ENCODE data around the gene PPM1L.

The PPM1L gene

DNA sequence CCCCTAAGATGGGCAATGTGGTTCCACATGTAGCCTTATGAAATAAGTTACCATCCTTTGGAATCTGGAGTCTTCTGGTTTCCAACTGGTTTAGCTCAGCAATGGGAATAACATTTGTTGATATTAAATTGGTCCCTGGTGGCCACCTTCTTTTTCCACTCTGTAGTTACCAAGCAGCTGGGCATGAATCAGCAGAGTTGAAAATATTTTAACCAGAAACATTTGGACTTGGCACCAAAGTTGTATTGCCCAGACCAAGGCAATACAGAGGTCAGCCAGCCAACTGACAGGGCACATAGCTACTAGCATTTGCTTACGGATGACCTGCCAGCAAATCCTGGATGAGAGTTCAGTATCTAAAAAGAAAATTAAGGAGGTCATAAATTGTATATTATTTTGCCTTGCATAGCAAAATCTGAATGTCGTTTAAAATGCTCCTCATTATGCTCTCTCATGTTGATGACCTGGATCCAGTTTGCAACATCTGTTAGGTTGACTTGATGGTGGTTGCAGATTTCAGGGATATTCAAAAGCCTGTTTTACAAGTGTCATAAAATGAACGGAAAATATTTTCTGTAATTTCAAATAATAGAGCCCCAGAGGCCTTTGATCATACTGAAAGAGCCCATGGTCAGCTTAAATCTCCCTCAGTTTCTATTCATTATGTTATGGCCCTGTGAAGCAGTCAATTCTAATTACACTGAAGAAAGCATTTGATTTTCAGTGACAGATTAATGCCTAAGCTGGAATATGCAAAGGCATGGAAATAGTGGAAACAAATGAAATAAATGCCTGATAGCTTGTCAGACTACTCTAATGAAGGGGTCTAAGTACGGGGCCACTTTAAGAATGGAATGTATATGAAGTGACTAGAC is 54.6 kb downstream of the PPM1L start:
- peak; percentile 67 for DNase-seq

DNA sequence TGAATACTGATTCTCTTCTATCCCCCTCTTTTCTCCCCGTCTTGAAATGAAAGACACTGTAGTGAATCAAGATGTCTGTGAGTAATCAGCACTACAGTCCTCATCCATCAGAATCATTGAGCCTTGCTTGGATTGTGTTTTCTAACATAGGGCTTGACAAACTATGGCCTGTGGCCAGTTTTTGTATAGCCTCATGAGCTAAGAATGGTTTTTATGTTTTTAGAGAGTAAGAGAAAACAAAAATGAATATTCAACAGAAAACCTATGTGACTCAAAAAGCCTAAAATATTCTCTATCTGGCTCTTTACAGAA is 55.2 kb downstream of the PPM1L start:
- DNase-seq, result no peak

DNA sequence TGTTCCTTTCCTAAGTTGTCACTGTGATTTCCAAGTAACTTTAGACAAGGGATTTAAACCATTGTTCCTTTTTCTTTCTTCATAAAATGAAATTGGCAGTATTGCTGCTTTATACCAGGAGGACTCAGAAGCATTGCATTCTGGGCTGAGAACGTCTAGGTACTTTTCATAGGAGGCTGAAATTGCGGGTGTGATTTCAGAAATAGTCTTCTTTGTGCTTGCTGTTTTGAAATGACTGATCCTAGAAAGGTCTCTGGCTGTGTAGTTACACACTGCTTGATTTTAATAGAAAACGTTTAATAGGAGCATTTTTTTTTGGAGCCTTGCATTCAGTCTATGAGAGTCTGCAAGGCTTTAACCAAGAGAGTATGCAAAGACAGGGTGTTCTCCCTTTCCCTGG is 56.3 kb downstream of the PPM1L start:
- DNase-seq, result no peak

DNA sequence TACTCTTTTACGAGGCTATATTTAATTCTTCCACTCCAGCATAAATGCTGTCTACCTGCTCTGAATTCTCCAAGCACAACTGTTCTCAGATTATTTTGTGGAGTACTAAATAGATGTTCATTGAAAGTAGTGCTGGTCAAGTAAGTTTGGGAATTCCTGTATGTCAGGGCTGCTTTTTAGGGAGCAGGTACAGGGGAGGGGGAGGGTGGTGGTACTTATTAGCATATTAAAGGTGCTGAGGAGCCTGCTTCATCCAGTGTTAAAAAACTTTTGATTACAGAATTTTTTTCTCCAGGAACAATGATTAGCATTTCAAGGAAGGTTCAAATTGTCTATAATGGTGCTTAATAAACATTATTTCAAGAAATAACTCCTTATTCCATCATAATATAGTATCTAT is 59.2 kb downstream of the PPM1L start:
- no peak for DNase-seq

DNA sequence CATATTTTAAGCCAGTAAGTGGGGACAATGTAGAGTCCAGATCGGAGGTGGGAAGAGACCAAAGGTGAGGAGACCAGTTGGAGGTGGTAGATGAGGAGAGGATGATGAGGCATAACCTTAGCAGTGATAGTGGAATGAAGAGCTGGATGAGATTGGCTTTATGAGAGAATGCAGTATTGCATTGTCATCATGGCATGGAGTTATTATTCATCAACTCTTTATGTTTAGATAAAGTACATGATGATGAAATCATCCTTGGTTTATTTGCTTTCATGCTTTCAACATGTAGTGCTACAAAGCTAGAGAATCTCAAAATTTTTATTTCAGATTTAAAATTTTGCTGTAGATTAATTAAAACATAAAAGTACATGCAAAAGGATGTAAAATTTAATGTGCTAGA is 64.0 kb downstream of the PPM1L start:
- DNase-seq, result no peak

DNA sequence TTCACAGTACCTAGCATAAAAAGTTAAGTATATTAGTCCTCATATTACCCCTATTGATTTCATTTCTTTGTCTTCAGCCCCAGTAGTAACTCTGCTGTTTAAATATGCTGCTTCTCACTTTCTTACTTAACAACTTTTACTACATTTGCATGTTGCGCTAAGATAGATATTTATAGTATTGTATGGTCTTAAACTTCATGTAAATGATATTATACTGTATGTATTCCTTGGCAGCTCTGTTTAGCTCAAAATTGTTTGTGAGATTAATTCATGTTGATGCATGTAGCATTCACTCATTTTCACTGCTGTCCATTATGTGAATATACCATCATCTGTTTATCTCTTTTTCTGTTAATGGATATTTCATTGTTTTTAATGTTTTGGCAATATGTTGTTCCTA is 64.4 kb downstream of the PPM1L start:
- DNase-seq, result no peak

DNA sequence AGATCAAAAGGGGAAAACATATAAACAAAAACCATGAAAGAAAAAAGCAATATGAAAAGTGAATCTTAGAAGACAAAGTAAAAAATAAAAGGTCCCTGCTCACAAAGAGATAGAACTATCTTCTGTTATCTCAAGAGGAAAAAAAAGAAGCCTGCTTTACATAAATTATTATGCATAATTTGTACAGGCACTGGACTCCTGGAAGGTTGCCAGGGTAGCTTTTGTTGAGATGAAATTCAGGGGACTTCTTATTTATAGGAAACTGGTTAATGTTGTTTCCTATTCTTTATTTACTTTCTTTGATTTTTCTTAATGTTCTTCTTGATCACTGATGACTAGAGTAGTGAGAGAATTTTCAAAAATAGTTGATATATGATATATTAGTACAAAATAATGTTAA is 66.9 kb downstream of the PPM1L start:
- no peak for DNase-seq

DNA sequence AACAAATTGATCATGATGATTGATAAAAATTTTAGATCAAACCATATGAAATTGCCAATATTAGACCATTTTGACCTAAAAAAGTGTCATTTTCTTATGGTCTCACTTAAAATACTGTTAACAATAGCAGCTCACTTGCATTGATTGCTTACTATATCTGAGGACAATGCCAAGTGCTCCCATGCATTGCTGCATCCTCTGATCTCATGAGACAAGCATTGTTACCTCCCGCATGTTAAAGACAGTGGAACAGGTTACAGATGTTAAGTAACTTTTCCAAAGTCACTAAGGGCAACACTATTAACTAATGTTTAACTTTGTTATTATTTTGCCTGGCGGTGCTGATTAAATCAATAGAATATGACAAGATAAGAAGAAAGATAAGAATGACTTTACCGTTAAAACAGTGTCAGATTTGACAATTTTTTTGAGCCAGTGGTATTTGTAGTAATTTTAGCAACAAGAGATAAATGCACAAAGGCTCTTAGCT is 69.3 kb downstream of the PPM1L start:
- no peak for DNase-seq

DNA sequence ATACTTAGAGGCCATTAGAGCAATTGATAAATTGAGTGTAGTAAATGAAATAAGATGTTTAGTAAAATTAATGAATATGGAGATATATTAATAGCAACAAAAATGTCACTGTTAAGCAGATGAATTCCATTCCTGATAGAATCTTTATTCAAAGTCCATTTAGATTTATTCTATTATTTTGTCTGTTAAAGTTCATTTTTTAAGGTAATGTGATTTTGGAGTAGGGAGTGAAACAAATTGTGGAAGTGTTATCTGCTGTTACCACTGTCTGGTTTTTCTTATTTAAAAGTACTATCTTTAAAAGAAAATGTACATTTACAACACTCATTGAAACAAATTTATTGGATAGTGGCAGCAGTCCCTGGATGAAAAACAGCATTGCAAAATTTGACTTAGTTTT is 70.4 kb downstream of the PPM1L start:
- no peak for DNase-seq

DNA sequence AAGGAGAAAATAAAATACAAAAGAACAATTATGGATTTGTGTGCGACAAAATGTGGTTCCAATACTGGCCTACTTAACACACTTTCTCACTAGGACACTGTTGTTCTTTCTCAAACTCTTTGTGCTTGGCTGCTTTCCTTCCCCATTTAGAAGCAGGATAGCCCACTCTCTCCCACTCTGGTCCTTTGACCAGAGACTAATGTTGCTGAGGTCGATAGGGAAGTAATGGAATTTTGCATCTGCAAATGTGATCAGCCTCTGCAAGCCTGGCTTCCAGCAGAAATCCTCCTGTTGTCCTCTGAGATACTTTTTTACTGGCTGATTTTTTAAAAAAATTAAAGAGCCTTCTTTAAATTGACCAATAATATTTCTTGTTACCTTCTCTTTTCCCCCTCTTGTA is 71.0 kb downstream of the PPM1L start:
- DNase-seq, result no peak

DNA sequence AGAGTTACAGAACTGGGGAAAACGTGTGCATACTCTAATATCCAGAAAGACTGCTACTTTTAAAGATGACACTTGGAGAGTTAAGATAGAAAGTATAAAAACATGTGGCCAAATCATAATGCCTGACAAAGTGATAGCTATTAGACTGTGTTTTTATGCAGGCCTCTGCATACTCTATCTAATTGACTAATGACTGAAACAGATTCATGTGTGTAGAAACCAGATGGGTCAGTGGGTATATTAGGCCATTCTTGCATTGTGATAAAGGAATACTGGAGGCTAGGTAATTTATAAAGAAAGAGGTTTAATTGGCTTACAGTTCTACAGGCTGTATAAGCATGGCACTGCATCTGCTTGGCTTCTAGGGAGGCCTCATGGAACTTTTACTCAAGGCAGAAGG is 71.5 kb downstream of the PPM1L start:
- DNase-seq, result no peak

DNA sequence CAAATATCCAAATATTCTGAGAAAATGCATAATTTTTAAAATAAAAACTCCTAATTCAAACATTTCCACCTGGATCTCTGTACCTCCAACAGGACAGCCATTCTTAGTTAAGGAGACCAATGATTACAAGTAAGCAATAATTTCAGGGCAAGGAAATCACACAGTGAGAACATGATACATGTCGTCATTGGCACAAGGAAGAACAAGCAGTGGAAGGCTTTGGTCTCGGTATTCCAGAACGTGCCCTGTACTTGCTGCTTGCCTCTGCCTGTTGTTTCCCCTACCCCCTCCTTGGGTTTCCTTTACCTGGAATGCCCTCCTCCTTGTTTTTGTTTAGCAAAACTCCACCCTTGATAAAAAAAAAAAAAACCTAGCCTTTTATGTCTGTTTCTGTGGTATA is 72.8 kb downstream of the PPM1L start:
- DNase-seq, result no peak

DNA sequence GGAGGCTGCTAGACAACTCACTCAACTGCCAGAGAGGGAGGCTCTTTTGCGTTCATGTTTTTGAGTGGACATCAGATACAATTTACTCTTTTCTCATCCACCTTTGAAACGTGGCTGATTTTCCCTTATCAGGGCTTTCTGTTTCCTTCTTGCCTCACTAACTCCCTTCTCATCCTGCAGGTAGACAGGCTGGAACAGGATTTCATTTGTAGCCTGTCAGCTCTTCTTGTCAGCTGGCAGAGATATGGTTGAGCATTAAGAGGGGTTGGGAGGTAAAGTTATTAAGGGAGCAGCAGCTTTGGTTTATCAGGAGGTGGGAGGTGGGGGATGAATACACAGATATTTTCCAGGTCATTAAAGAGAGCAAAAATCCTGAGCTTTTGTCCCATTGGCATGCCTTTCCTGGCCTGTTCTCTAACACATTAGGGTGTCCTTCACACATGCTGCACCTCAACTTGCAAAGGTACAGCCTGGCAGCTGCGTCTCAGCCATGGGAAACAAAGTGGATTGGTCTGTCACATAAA is 73.5 kb downstream of the PPM1L start:
- no peak for DNase-seq

DNA sequence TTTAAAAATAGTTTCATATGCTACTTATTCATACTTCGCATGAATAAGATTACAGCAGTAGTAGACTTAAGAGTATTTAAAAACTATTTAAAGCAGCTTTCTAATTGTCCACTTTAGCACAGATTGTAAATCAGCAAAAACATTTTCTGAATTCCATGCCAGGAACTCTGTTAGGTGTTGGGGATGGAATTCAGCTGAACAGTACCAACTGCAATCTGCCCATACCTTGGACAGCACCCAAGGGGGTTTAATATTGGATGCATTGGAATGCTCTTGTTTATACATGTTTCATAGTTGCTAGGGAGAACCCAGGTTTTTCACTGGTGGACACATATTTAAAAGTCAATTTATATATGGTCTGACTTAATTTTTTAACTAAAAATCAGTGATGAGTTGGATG is 74.8 kb downstream of the PPM1L start:
- DNase-seq, result no peak

DNA sequence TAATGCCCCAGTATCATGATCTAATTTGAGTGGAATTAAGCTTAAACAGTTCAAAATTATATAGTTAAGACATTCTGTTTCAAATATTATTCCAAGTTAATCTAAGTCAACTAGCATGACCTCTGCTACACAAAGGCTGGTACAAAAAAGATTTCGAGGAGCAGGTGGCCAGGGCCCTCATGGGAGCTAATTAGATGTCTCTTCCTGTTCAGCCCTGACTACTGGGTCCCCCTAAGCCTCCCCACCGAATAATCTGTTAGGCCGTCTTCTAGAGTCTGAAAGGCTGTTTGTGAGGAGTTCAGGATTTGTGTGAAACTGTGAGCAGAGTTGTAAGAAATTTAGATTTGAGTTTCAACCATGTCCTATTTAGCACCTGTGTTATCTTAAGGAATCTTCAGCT is 75.4 kb downstream of the PPM1L start:
- peak; percentile 50 for DNase-seq

DNA sequence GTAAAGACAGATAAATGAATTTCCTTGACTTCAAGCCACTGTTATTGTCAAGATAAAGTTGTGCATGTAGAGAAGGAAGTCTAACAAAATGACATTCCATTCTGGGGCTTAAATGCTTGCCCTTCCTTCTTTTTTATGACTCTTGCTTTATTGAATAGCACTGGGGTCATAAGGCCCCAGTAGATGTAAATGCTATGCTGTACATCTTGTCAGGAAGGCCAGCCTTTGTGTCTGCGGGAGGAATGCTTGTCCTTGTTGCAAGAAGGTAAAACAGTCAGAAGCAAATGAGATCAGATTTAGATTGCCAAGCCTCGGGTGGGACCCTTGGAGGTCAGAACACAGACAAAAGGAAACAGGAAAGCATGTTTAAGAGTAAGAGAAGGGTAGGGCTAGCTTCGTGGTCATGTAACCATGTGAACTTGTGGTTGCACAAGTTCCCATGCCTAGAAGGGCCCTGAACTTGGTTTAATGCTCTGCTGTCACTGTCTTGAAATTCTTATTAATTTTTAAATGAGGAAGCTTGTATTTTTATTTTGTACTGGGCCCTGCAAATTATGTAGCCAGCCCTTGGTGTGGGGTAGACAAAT is 81.5 kb downstream of the PPM1L start:
- no peak for DNase-seq

DNA sequence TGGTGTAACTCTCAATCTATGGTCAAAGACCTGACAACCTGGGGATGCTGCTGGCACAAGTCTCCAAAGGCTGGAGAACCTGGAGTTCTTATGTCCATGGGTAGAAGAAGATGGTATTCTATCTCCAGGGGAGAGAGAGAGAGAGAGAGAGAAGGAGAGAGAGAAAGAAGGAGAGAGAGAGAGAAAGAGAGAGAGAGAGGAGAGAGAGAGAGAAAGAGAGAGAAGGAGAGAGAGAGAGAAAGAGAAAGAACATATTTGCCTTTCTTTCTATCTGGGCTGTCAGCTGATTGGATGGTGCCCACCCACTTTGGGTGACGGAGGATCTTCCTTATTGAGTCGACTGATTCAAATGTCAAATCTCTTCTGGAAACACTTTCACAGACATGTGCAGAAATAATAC is 84.6 kb downstream of the PPM1L start:
- DNase-seq, result no peak

DNA sequence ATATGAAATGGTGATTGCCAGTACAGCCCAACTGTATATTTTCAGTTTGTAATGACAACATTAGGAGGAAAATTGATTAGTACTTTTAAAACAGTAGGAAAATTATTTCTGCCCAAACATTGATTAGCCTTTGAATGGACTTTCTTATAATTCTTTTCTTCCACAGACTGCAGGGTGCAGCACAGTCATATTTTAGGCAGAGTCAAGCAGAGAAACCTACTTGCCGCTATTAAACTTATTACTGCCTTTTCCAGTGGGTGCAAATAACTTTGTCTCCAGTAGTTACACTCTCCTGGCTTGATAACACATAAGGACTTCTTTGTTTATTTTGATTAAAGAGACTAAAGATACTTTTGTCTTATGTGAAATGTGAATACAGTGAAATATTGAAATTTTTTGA is 85.4 kb downstream of the PPM1L start:
- DNase-seq, result no peak

DNA sequence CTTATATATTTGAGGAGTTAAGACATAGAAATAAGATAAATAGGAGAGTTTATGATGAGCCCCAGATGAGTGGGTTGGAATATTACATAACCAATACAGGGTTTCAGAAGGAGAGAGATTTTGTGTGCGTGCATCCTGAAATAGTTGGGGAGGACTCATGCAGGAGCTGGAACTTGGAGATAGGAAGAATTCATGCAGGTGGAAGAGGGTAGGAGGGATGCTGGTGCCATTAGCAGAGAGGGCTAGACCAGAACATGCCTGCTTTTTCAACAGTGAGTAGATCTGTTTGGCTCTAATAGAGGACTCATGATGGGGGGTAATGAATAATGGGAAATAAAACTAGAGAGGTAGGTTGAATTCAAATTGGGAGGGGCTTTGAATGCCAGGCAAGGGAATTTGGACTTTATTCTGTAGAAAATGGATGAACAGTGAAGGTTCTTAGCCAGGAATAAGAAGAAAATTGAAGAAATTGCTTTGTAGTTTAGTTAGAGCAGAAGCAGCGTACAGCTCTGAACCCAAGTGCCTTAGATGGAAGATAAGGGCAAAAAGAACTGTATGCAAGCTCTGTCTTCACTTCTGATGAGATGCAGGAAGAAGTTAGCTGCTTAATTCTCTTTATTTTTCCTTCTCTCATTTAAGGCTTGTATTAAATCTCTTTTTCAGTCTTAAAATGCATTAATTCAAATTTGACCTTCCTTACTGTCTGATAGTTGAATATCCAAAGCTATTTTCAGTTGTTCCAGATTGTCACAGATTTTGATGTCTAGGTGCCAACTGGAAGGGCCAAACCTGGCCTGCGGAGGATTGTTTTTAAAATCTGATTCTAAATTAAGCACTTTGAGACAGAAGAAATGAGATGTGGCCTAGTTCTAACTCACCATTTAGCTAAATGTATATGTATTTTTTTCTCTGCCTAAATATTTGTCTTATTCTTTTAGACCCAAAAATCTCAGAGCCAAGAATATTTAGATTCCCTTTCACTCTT is 86.3 kb downstream of the PPM1L start:
- DNase-seq, result no peak

DNA sequence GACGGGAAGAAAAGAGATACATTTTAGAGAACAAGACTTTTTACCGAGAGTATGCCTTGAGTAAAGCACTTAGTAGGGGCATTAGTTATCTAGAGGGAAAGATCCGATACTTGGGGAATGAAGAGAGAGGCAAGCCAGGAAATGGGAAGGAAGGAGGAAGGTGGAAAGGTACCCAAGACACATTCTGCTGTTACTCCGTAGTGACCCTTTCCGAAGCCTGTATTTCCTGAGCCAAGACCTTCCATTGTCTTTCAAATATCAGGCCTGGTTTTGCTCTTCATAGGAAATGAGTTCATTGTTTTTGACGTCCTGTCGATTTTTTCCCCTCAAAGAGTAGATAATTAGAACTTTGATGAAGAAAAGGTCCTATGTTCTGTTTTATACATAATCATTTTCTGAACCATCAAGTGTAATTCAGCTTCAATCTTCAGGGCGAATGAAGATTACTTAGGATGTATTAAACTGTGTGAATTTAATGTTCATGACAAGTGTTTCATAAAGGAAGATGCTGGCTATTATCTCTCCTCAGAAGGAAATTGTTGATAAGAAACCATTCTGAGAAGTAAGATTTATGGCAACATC is 95.7 kb downstream of the PPM1L start:
- DNase-seq, result no peak

DNA sequence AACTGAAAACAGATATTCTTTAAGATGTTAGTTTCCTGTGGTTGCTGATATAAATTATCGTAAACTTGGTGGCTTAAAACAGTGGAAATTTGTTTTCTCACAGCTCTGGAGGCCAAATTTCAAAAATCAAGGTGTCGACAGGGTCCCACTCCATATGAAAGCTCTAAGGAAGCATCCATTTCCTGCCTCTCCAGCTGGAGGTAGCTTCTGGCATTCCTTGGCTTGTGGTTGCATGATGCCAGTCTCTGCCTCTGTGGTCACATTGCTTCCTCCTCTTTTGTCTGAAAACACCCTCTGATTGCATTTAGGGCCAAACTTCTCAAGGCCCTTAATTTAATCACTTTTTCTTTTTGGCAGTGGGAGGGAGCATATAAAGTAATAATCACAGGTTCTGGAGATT is 96.8 kb downstream of the PPM1L start:
- no peak for DNase-seq

DNA sequence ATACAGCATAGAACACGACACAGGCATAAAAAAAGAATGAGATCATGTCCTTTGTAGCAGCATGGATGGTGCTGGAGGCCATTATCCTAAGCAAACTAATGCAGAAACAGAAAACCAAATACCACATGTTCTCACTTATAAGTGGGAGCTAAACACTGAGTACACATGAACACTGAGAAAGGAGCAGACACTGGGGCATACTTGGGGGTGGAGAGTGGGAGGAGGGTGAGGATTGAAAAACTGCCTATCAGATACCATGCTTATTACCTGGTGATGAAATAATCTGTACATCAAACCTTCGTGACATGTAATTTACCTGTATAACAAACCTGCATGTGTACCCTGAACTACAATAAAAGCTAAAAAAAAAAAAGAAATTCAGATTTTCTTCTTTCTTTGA is 100.4 kb downstream of the PPM1L start:
- DNase-seq, result no peak

All from DMS 273 treated with DMSO at 0.1 percent for 48 hours (cell line).